Amygdala (tissue), 56 donors: ENCODE measurements around the gene MPV17L2.

Experiments
- DNase-seq, 56 donors: peaks; one replicate each; lab custom pipeline; 2025; lab: John Stamatoyannopoulos, UW

Gene MPV17L2

GRCh38 chr19:18211683-18212082, 18.7 kb downstream of the MPV17L2 start:
- DNase-seq = no peak

- no peak for DNase-seq
These were observed 21.9 kb downstream of the MPV17L2 start for GRCh38 chr19:18214779-18215433.

- DNase-seq = no peak
These were observed 23.8 kb downstream of the MPV17L2 start for GRCh38 chr19:18216789-18217188.

- no peak for DNase-seq
These were observed 25.1 kb downstream of the MPV17L2 start for GRCh38 chr19:18218159-18218558.

DNA sequence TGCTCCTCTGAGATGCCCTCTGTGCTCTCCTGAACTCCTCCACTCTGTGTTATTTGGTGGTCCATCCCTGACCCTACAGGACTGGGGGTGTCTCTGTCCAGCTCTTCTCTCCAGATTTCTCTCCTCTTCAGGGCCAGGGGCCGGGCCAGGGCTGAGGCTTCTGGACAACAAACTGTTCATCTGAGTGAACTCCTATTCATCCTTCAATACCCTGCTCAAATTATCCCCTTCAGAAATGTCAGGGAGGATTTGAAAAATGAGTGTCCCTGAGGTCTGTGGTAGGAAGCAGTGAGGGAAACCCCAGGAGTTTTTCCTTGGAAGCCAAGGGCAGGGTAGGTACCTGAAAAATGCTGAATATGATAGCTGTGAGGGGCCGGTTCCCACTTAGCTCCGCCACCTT, 25.6 kb downstream of the MPV17L2 start:
- DNase-seq = no peak

DNA sequence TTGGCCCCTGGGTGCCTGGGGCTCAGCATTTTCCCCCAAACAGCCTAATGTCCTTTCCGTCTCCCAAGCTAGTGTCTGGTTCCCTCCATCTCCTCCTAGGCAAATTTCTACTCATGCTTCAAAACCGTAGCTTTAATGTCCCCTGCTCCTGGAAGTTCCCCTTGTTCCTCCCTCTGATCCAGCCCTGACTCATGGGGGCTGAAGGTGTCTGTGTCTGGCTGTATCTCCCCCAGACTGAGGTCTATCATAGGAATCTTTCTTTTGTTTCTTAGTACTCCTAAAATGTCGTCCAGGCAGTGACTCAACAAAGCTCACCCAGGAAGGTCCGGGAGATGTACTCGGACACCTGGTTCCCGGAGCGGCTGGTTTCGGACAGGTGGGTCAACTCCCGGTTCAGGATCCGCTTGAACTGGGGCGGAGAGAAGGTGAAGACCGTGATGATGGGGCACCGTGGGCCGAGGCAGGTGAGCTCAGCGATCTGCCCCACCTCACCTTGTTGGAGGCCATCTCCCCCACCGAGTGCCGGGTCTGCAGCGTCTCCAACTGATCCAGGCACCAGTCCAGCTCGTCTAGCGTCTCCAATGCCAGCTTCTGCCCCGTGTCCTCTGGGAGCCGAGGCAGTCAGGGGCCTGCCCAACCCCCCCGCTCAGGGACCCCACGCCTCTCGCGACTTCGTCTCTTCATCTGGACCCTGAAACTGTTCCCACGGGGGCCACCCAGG, 27.1 kb downstream of the MPV17L2 start:
- DNase-seq = no peak

- DNase-seq = peak in 1 of 56 donors; percentile 13
These were observed 27.7 kb downstream of the MPV17L2 start for GRCh38 chr19:18220632-18221275.

GRCh38 chr19:18221815-18222725, 29.1 kb downstream of the MPV17L2 start:
- DNase-seq = no peak

DNA sequence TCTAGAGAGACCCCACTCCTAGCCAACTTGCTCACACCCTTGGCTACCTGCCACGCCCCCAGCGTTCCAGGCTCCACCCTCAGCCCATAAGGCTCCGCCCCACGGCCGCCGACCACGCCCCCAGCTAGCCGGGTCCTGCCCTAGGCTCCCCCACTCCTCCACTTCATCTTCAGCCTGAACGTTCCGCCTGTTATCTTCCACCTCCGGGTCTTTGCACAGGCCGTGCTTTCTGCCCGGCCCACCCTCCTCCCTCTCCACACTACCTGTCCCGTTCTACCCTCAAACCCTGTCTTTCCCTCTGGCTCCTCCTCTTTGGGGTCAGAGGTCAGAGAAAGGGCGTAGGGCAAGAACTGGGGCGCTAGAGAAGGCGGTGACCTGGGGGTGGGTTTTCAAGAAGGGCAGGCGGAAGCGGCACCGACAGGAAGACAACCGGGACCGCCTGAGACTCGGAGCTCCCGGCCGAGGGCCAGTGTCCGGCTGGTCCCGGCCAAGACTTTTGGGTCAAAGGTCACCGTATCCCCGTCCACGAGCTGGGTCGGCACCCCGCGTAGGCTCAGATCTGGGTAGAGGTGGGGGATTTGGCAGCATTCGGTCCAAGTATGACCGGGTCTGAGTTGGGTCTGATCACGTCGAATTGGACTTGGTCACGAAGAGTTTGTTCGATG, 31.0 kb downstream of the MPV17L2 start:
- peak in 12 of 56 donors; percentile 7 to 82 (median 26) for DNase-seq

DNA sequence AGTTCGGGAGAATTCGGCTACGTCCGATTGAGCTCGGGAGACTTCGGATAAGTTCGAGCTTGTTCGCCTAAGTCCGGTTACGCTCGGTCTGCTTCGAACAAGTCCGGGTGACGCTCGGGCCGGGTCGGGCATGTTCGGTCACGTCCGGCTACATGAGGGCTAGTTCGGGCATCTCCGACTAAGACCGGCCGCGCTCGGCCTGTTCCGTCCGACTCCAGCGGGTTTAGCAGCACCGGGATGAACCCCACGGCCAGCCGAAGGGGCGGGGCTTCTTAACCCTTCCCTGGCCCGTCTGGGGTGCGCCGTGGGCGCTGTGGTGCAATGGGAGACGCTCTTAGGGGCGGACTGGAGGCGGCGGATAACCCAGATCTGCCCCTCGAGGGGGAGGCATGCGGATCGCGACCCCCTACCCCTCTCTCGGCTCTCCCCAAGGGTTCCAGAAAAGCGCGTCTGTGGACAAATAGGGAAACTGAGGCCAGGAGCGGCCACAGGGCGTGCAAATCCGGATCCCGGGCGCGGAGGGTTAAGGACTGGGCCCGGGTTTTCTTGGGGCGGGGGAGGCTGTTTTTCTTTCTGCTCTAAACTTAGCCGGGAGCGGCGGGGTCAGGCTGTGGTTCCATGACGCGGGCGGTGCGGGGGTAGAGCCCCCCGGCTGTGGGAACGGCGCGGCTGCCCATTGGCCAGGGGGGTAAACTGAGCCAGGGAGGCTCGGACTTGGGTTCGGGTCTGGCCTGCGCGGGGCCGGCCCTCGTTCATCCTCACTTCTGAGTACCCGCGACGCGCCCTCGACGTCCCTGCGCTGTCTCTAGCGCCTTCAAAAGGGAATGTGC, 31.7 kb downstream of the MPV17L2 start:
- DNase-seq = peak; percentile 26 to 94 (median 83)

GRCh38 chr19:18225355-18225701, 32.3 kb downstream of the MPV17L2 start:
- no peak for DNase-seq

DNA sequence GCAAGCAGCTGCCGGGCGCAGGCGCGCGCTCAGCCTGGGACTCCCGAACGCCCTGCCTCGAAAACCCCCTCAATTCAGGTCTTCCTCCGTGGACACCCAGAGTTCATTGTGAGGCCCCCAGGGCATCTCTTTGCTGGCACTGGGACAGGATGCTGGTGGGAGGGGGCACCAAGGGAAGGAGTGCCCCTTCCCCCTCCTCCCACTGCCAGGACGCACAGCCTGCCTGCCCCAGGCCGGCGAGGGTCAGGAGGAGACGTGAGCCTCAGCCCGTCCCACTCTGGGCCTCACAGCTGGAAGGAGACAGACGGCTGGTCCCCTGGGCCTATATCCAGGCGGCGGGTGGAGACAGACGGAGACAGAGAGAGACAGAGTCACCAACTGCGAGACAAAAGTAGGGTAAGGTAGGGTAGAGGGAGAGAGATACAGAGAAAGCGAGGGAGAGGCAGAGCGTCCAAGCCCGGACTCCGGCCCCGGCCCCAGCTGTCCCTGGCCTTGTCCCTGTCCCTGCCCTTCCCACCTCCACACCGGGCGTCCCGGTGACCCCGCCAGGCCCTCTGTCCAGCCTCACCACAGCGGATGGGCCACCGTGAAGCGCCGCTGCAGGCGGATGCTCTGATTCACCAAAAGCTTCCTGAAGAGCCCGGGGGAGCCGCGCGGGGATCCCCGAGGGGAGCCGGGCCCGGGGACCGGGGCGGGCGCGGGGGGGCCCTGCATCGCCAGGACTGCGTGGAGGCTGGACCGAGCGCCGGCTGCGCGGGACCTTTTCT, 32.9 kb downstream of the MPV17L2 start, which contains the start of gene PDE4C:
Gene PDE4C, minus strand, starts transcription at position 737 of the 767 bp plus-strand sequence. Its CDS starts 23 bp downstream, at position 714.
- DNase-seq = no peak

DNA sequence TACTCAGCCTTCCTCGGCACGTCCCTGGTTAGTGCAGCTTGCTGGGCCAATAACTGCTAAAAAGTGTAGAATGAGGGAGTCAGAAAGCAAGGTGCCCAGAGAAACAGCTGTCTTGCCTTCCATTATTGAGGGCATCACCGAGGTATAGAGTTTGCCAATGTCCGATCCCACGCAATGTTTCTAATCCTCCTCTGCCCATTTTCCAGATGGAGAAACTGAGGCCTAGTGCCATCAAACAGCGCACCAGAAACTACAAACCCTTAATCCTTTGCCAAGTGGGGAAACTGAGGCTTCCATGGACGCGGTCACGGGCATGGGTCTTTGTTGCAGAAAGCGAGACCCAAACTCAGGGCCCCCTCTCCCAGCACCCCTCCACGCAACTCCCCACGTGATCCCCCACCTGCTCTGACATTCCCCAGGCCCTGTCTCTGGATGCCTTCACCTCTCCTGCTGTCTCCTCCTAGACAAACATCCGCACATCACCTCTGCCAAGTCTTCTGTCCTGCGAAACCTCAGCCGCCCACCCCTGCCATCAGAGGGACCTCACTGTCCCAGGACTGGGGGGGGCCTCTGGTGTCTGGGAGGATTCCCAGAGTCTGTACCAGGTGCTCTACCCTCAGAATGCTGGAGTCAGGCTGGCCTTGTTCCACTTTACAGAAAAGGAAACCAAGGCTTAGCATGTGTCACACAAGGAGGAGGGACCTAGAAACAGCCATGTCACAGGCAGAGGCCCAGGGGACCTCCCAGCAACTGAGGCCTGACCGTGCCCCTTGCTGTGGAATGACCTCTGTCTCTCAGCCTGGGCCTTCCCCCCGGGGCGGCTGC, 34.1 kb downstream of the MPV17L2 start:
- DNase-seq = no peak

DNA sequence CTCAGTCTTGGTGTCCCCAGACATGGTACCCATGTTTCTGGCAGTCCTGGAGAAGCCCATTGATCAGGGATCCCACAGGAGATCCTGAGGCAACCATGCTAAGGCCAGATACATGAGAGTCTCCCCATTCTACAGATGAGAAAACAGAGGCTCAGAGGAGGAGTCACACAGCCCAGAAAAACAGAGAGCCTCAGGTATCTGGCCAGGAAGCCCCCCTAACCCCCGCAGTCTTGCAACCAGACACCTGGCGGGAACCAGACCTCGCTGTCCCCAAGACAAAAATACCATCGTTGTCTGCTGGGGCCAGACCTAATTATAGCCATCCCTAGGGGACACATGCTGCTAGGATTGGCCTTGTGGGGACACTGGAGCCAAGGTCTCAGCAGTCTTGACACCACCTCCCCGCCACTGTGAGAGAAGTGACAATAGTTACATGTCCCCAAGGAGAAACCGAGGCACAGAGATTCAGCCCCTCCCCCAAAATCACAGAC, 34.8 kb downstream of the MPV17L2 start:
- DNase-seq = no peak

DNA sequence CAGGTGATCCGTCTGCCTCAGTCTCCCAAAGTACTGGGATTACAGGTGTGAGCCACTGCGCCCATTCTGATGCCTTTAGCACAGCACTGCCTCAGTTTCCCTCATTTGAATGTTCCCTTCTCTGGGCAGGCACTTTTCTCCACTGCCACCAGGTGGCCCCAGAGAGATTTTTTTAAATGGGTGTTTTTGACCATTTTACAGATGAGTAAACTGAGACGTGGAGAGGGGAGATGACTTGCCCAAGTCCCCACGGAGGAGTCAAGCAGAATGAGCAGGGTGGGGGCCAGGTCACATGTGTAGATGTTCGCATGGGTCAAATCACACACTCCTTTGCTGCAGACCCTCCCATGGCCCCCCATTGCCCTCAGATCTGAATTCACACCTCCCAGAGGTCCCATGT, 36.5 kb downstream of the MPV17L2 start:
- no peak for DNase-seq

DNA sequence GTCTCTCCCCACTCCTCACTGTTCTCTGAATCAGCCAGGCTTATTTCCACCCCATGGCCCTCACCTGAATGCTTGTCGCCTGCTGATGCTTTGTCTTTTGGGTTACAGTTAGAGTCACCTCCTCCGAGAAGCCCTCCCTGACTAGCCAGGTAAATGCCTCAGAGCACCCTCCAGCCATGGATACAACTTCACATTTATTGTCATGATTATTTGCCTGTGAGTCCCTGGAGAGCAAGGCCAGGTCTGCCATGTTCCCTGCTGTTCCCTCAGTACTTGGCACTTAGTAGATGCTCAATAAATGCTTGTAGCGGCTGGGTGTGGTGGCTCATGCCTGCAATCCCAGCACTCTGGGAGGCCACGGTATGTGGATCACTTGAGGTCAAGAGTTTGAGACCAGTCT, 36.9 kb downstream of the MPV17L2 start:
- DNase-seq = no peak
